IPS-11a (cell line): Measurements from ENCODE around the gene MRAP2.
"Not testable (repeated sequence)": the region's sequence is repeated elsewhere in the genome, so short reads cannot be mapped to it uniquely, and the experiment has no call there.

Source experiments
- H3K4me3 ChIP-seq: one replicate; pipeline ENCODE4 v1.5.1; 2013; ENCODE audit warnings: low read depth, low read length, control low read depth

Gene MRAP2

GRCh38 chr6:84072442-84072997 is 38.9 kb downstream of the MRAP2 start:
- H3K4me3 ChIP-seq: no peak overlapping the region

- no peak overlapping the region for H3K4me3 ChIP-seq
Measured at GRCh38 chr6:84074988-84075781, 41.6 kb downstream of the MRAP2 start.

GRCh38 chr6:84077645-84078044 is 44.1 kb downstream of the MRAP2 start:
- no peak overlapping the region for H3K4me3 ChIP-seq

GRCh38 chr6:84078335-84078734 is 44.8 kb downstream of the MRAP2 start:
- H3K4me3 ChIP-seq: no peak overlapping the region

- H3K4me3 ChIP-seq: no peak overlapping the region
Measured at GRCh38 chr6:84081222-84081621, 47.6 kb downstream of the MRAP2 start.

GRCh38 chr6:84082689-84083265 is 49.2 kb downstream of the MRAP2 start:
- H3K4me3 ChIP-seq: no peak overlapping the region

- H3K4me3 ChIP-seq: not testable (repeated sequence)
Measured at GRCh38 chr6:84084705-84085104, 51.1 kb downstream of the MRAP2 start.

GRCh38 chr6:84086056-84086455 is 52.5 kb downstream of the MRAP2 start:
- H3K4me3 ChIP-seq: no peak overlapping the region

- H3K4me3 ChIP-seq: no peak overlapping the region
Measured at GRCh38 chr6:84086545-84087429, 53.2 kb downstream of the MRAP2 start.

- no peak overlapping the region for H3K4me3 ChIP-seq
Measured at GRCh38 chr6:84089081-84089480, 55.5 kb downstream of the MRAP2 start.

- H3K4me3 ChIP-seq: no peak overlapping the region
Measured at GRCh38 chr6:84089552-84089951, 56.0 kb downstream of the MRAP2 start.

GRCh38 chr6:84093441-84094435 is 60.2 kb downstream of the MRAP2 start:
- H3K4me3 ChIP-seq: no peak overlapping the region

- no peak overlapping the region for H3K4me3 ChIP-seq
Measured at GRCh38 chr6:84095156-84095555, 61.6 kb downstream of the MRAP2 start.

GRCh38 chr6:84103029-84103428 is 69.5 kb downstream of the MRAP2 start:
- no peak overlapping the region for H3K4me3 ChIP-seq

- not testable (repeated sequence) for H3K4me3 ChIP-seq
Measured at GRCh38 chr6:84105215-84105924, 71.8 kb downstream of the MRAP2 start.

- no peak overlapping the region for H3K4me3 ChIP-seq
Measured at GRCh38 chr6:84107495-84107894, 73.9 kb downstream of the MRAP2 start.

- H3K4me3 ChIP-seq: not testable (repeated sequence)
Measured at GRCh38 chr6:84111351-84111750, 77.8 kb downstream of the MRAP2 start.

- not testable (repeated sequence) for H3K4me3 ChIP-seq
Measured at GRCh38 chr6:84114933-84115594, 81.5 kb downstream of the MRAP2 start.

- no peak overlapping the region for H3K4me3 ChIP-seq
Measured at GRCh38 chr6:84118191-84118590, 84.6 kb downstream of the MRAP2 start.
